Endothelial cell of umbilical vein (primary cell): ENCODE measurements around the gene KCNQ1OT1. TPM values are rescaled to one million over a fixed set of nuclear protein-coding genes. Genes with fewer than 3 reads are reported as not detected.

Source experiments
- BruUV-seq: library from RNA; stranded (reverse); fragments of 400-500 nt; replicated peaks from 2 replicates; lab custom pipeline; 2021; lab: Mats Ljungman, UMichigan
- CTCF ChIA-PET: fragments of 300-600, 350-600 bp; sonication (Branson Sonifier 250); formaldehyde crosslinking; loops from one replicate; lab custom pipeline; 2021; ENCODE audit warnings: antibody characterized with exemption, inconsistent platforms; lab: Charles Lee
- POLR2A ChIA-PET: fragments of 300-600, 350-600 bp; sonication (Branson Sonifier 250); formaldehyde crosslinking; loops from one replicate; lab custom pipeline; 2021; ENCODE audit warnings: antibody characterized with exemption, inconsistent platforms; lab: Charles Lee
- DNase-seq: peaks from one replicate; pipeline ENCODE4 v3.0.0-alpha.2; 2011; ENCODE audit warnings: low read depth, low spot score
- FAIRE-seq: peaks from 2 replicates; lab custom pipeline; 2011; peaks lifted over from hg19 to GRCh38; lab: Jason Lieb, UNC
- H2AFZ ChIP-seq: 2 replicates; pipeline ENCODE4 v1.6.0; 2012; ENCODE audit warnings: low read depth, low read length, control low read depth, inconsistent platforms
- H3K27ac ChIP-seq: 2 replicates; pipeline ENCODE4 v1.5.1; 2011; ENCODE audit warnings: low read depth, mild to moderate bottlenecking, control low read depth, low read length, moderate library complexity; ENCODE audit not compliant: insufficient read depth
- H3K27me3 ChIP-seq, 2 experiments: 2 replicates each; pipeline versions ENCODE4 v1.6.0 to v1.6.1; 2011; ENCODE audit warnings: low read length in 2 of 2, mixed read lengths in 1 of 2; ENCODE audit not compliant: control insufficient read depth in 2 of 2, insufficient read depth in 2 of 2
- H3K36me3 ChIP-seq, 2 experiments: 2 replicates in 1 of 2; 3 replicates in 1 of 2; pipeline ENCODE4 v1.5.1; 2011; ENCODE audit warnings: low read length in 2 of 2, mild to moderate bottlenecking in 1 of 2, moderate library complexity in 1 of 2; ENCODE audit not compliant: control insufficient read depth in 2 of 2, insufficient read depth in 2 of 2; ENCODE audit errors: extremely low read depth in 1 of 2
- H3K4me1 ChIP-seq: 3 replicates; pipeline ENCODE4 v1.5.1; 2011; ENCODE audit warnings: mild to moderate bottlenecking, low read length; ENCODE audit not compliant: control insufficient read depth, insufficient read depth; ENCODE audit errors: extremely low read depth
- H3K4me2 ChIP-seq: 2 replicates; pipeline ENCODE4 v1.6.1; 2011; ENCODE audit warnings: low read length, control low read depth, mixed read lengths; ENCODE audit not compliant: insufficient read depth
- H3K4me3 ChIP-seq, 3 experiments: fragments of 200-600 bp in 1 of 3; sonication (generic), shearing (Covaris generic) in 1 of 3; replicated peaks in 1 of 3; 2 replicates each; pipeline ENCODE4 v1.5.1; 2011 to 2016; ENCODE audit warnings: control low read depth in 3 of 3, low read length in 3 of 3, mild to moderate bottlenecking in 2 of 3, inconsistent platforms in 1 of 3, low read depth in 1 of 3, moderate library complexity in 1 of 3; ENCODE audit not compliant: insufficient read depth in 1 of 3
- H3K79me2 ChIP-seq: 2 replicates; pipeline ENCODE4 v1.6.0; 2012; ENCODE audit warnings: low read length, inconsistent platforms; ENCODE audit not compliant: control insufficient read depth, insufficient read depth
- H3K9ac ChIP-seq: replicated peaks from 2 replicates; pipeline ENCODE3; 2011; ENCODE audit warnings: low read length, control low read depth; ENCODE audit not compliant: insufficient read depth; ENCODE audit errors: extremely low read depth
- H3K9me1 ChIP-seq: replicated peaks from 3 replicates; pipeline ENCODE4 v1.6.0; 2011; ENCODE audit warnings: mild to moderate bottlenecking, low read length; ENCODE audit not compliant: control insufficient read depth, insufficient read depth; ENCODE audit errors: extremely low read depth
- H3K9me3 ChIP-seq: replicated peaks from 2 replicates; pipeline ENCODE4 v1.5.1; 2012; ENCODE audit warnings: low read length, inconsistent platforms; ENCODE audit not compliant: control insufficient read depth, insufficient read depth
- H4K20me1 ChIP-seq: replicated peaks from 2 replicates; pipeline ENCODE3; 2011; ENCODE audit warnings: mild to moderate bottlenecking, low read length; ENCODE audit not compliant: control insufficient read depth, insufficient read depth; ENCODE audit errors: extremely low read depth
- CTCF ChIP-seq, 2 donors: IDR thresholded peaks; 1 replicate in 1 of 2; 2 replicates in 1 of 2; pipeline ENCODE4 v1.5.1; 2011; ENCODE audit warnings: low read length in 2 of 2, mild to moderate bottlenecking in 2 of 2, moderate library complexity in 2 of 2, control low read depth in 1 of 2, inconsistent platforms in 1 of 2, low read depth in 1 of 2; ENCODE audit not compliant: insufficient read depth in 1 of 2; ENCODE audit errors: extremely low read depth in 1 of 2
- EZH2 ChIP-seq: IDR thresholded peaks from 2 replicates; pipeline ENCODE4 v1.6.1; 2012; ENCODE audit warnings: borderline replicate concordance, low read depth, mild to moderate bottlenecking, moderate library complexity, low read length, inconsistent platforms; ENCODE audit not compliant: severe bottlenecking
- FOS ChIP-seq: IDR thresholded peaks from 2 replicates; pipeline ENCODE4 v1.6.1; 2011; ENCODE audit warnings: mild to moderate bottlenecking, low read length, moderate library complexity, borderline replicate concordance; ENCODE audit not compliant: insufficient read depth
- GATA2 ChIP-seq: IDR thresholded peaks from 2 replicates; pipeline ENCODE4 v1.7.0; 2011; ENCODE audit warnings: low read depth, mild to moderate bottlenecking, moderate library complexity, mixed read lengths, low read length; ENCODE audit not compliant: insufficient read length, insufficient read depth
- JUN ChIP-seq: IDR thresholded peaks from 2 replicates; pipeline ENCODE4 v1.6.1; 2011; ENCODE audit warnings: borderline replicate concordance, low read depth; ENCODE audit not compliant: insufficient read length, insufficient read depth
- MAX ChIP-seq: IDR thresholded peaks from 2 replicates; pipeline ENCODE4 v1.6.1; 2011; ENCODE audit not compliant: insufficient read depth, insufficient read length
- MYC ChIP-seq: IDR thresholded peaks from one replicate; pipeline ENCODE4 v1.6.1; 2011; ENCODE audit warnings: mild to moderate bottlenecking, low read depth, low read length
- POLR2A ChIP-seq: IDR thresholded peaks from 2 replicates; pipeline ENCODE4 v1.6.1; 2012; ENCODE audit warnings: low read depth, mild to moderate bottlenecking, control low read depth, low read length
- POLR2AphosphoS5 ChIP-seq: IDR thresholded peaks from 2 replicates; pipeline ENCODE4 v1.6.1; 2012; ENCODE audit warnings: low read depth, mild to moderate bottlenecking, control low read depth, low read length, moderate library complexity; ENCODE audit not compliant: insufficient read depth
- dilution Hi-C: fragments of 300-500 bp; cut with MboI; formaldehyde crosslinking; loops from one replicate; pipeline ENCODE4 v1.15.0; 2019; ENCODE audit warnings: low sequenced_read_pairs; ENCODE audit not compliant: extremely low pct_ligation_motif_present
- intact Hi-C: fragments of 100-400 bp; cut with micrococcal nuclease; formaldehyde crosslinking; loops from one replicate; pipeline ENCODE4 v1.10.0; 2022
- polyA plus RNA-seq, 4 experiments: library from polyadenylated mRNA; depleted of rRNA in 3 of 4; stranded (reverse) in 3 of 4; unstranded in 1 of 4; fragments of >200 nt; gene quantifications; 2 replicates each; pipeline versions ENCODE4 v1.2.1 to v1.2.3, GENCODE V29; 2011 to 2012; ENCODE audit warnings: missing spikeins in 1 of 4
- total RNA-seq: library from RNA; stranded (reverse); gene quantifications from 2 replicates; pipeline ENCODE4 v1.2.3, GENCODE V29; 2021

Gene KCNQ1OT1
- total and polyA plus RNA-seq, 2 donors (not counting 3 experiments of a cell fraction or from before 2014, with no cell fraction given): 0.11 to 1.8 TPM

DNA sequence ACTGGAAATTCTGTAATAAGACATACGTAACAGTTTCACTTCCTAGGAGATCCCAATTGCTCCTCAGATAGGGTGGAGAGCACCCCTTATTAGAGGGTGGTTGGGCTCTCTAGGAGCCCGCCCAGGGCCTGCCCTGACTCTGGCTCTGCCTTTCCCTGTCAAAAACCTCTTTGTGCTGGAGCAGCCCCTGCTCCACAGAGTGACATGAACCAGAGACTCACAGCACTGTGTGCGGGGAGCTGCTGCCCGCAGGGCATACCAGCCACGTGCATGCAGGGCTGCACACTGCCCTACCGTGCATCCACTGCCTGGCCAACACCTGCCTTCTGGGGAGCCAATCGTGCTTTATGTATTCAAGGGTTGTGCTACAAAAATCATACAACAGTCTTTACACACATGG lies 24.3 kb downstream of the KCNQ1OT1 start:
- Histone ChIP-seq H3K79me2 (peaks cover 3% of the 10 kb centered on the region), H3K27ac (no peak overlapping the region), H3K4me1 (no peaks in the 10 kb centered on the region), H3K9me3 (no peaks in the 10 kb centered on the region), H4K20me1 (no peaks in the 10 kb centered on the region), H3K4me2 (no peak overlapping the region), H3K9ac (no peak overlapping the region), H3K9me1 (no peaks in the 10 kb centered on the region), H3K36me3 (no peaks in the 10 kb centered on the region), H3K4me3 (no peak overlapping the region), H2AFZ (no peak overlapping the region), H3K27me3 (no peaks in the 10 kb centered on the region)
- POLR2A ChIA-PET: no interaction called here
- dilution Hi-C loops (no loop called here), intact Hi-C loops (no loop called here)
- FAIRE-seq (no peak), DNase-seq (no peak)
- CTCF ChIA-PET: no interaction called here
- BruUV-seq: no TSS peak
- TF ChIP-seq GATA2 (no peak), POLR2AphosphoS5 (no peak), MYC (no peak), MAX (no peak), FOS (no peak), POLR2A (no peak), JUN (no peak), CTCF (IDR thresholded peaks at IDR 0.05; ENCODE audit: extremely low read depth in 1 of 2, insufficient read depth in 1 of 2, low read depth in 1 of 2, low read length in 2 of 2) (no peak), EZH2 (no peak)
